Loucy (cell line): ENCODE measurements around the gene ZDHHC22.

Experiments used
- H2AFZ ChIP-seq: fragments of 200-600 bp; sonication (generic); 2 replicates; pipeline ENCODE4 v1.6.0; 2016; ENCODE audit warnings: antibody characterized with exemption, mild to moderate bottlenecking, low read length, moderate library complexity
- H3F3A ChIP-seq: fragments of 200-600 bp; 2 replicates; pipeline ENCODE4 v1.6.0; 2016; ENCODE audit warnings: antibody characterized with exemption, low read depth, mild to moderate bottlenecking
- H3K27me3 ChIP-seq: fragments of 200-600 bp; sonication (generic); 2 replicates; pipeline ENCODE4 v1.6.1; 2014; ENCODE audit warnings: low read length, mild to moderate bottlenecking; ENCODE audit not compliant: insufficient read depth, poor library complexity, severe bottlenecking
- H3K36me3 ChIP-seq: fragments of 200-600 bp; sonication (generic); 2 replicates; pipeline ENCODE4 v1.6.1; 2016; ENCODE audit warnings: low read length; ENCODE audit not compliant: insufficient read depth
- H3K4me1 ChIP-seq: fragments of 200-600 bp; sonication (generic); 2 replicates; pipeline ENCODE4 v1.5.1; 2014; ENCODE audit warnings: low read length, mild to moderate bottlenecking; ENCODE audit not compliant: insufficient read depth, poor library complexity, severe bottlenecking
- H3K4me2 ChIP-seq: fragments of 200-600 bp; sonication (generic); 2 replicates; pipeline ENCODE4 v1.6.0; 2014; ENCODE audit warnings: antibody characterized with exemption, low read length, low read depth, mild to moderate bottlenecking; ENCODE audit not compliant: poor library complexity, severe bottlenecking
- H3K4me3 ChIP-seq: fragments of 200-600 bp; sonication (generic); 2 replicates; pipeline ENCODE4 v1.5.1; 2014; ENCODE audit warnings: low read length, mild to moderate bottlenecking, mixed read lengths; ENCODE audit not compliant: poor library complexity, severe bottlenecking
- H3K79me2 ChIP-seq: fragments of 200-600 bp; sonication (generic); 2 replicates; pipeline ENCODE4 v1.6.1; 2014; ENCODE audit warnings: low read length; ENCODE audit not compliant: insufficient read depth
- H3K9ac ChIP-seq: fragments of 200-600 bp; sonication (generic); 2 replicates; pipeline ENCODE4 v1.6.0; 2014; ENCODE audit warnings: mild to moderate bottlenecking, low read depth, low read length, moderate library complexity; ENCODE audit not compliant: poor library complexity, severe bottlenecking
- H3K9me2 ChIP-seq: fragments of 200-600 bp; sonication (generic); replicated peaks from 2 replicates; pipeline ENCODE4 v1.6.1; 2016; ENCODE audit warnings: low read depth, low read length, mixed read lengths
- H3K9me3 ChIP-seq: fragments of 200-600 bp; sonication (generic); 2 replicates; pipeline ENCODE4 v1.6.1; 2014; ENCODE audit warnings: mild to moderate bottlenecking, antibody characterized with exemption, low read length, low read depth; ENCODE audit not compliant: insufficient read depth
- H4K20me1 ChIP-seq: fragments of 200-600 bp; sonication (generic); 2 replicates; pipeline ENCODE4 v1.6.0; 2014; ENCODE audit warnings: antibody characterized with exemption, low read length, mild to moderate bottlenecking; ENCODE audit not compliant: insufficient read depth, poor library complexity, severe bottlenecking
- EZH2phosphoT487 ChIP-seq: fragments of 200-600 bp; IDR thresholded peaks from 2 replicates; pipeline ENCODE4 v1.6.1; 2018; ENCODE audit warnings: antibody characterized with exemption, mild to moderate bottlenecking, moderate library complexity, borderline replicate concordance
- TF ChIP-seq, protein P1 (sequence below): fragments of 200-600 bp; sonication (generic); conservative IDR thresholded peaks from 2 replicates; pipeline ENCODE4 v1.5.1; 2014; ENCODE audit warnings: mild to moderate bottlenecking, antibody characterized with exemption, low read length

The ZDHHC22 gene

DNA sequence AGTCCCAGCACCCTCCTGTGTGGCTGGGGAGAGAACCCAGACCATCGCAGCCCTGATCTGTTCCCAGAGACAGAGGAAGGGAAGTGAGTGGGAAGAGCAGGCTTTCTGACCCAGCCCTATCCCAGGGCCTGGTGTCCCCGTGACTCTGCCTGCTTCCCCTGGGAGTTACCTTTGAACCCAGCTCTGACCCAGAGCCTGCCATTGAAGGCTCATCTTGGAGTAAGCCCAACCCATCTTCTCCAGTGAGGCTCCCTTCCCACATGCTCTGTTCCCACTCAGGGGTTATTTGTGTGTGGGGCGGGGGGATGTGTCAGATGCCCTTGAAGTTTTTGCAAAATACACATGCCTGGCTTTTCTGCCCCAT, 46.0 kb upstream of the ZDHHC22 start:
- no peaks in the 10 kb centered on the region for H3K4me1 ChIP-seq
- no peak overlapping the region for H3K9ac ChIP-seq
- H3K9me3 ChIP-seq, result no peaks in the 10 kb centered on the region
- H3K36me3 ChIP-seq, result no peaks in the 10 kb centered on the region
- no peak overlapping the region for H2AFZ ChIP-seq
- H3K4me3 ChIP-seq, result no peak overlapping the region
- no peaks in the 10 kb centered on the region for H3K79me2 ChIP-seq
- no peak overlapping the region for H3K4me2 ChIP-seq
- no peaks in the 10 kb centered on the region for H3K9me2 ChIP-seq
- H3K27me3 ChIP-seq, result no peaks in the 10 kb centered on the region
- no peak for TF ChIP-seq EZH2phosphoT487
- H4K20me1 ChIP-seq, result no peaks in the 10 kb centered on the region
- H3F3A ChIP-seq, result no peaks in the 10 kb centered on the region

DNA sequence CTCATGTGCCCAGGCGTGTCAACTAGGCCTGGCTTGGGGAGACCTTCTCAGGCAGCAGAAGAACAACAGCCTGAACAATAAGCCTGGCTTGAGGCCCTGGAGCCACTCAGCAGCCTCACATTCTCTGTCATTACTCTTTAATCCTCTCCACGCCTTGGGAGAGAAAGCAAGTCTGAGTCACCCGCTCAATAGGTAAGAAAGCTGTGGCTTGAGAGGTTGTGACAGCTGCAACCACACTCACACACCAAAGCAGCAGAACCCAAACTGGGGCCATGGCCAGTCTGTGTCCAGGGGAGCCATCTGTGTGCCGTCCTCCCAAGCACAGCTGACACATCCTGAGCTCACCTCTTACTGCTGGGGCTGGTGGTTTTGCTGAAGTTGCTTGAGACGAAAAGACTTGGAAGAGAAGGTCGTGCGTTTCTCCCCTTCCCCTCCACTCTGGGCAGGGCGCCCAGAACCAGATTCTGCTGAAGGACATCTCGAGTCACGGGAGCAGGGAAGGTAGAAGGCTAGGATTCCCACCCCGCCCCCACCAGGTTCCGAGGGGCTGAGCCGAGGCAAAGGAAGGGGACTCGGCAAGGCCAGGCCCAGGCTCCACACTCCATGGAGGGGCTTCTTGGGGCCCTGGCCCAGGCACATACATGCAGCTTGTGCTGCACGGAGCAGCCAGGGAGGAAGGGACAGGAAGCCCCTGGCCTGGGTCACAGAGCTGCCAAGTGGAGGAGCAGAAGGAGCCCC, 45.5 kb upstream of the ZDHHC22 start:
- H3K9me3 ChIP-seq, result no peaks in the 10 kb centered on the region

DNA sequence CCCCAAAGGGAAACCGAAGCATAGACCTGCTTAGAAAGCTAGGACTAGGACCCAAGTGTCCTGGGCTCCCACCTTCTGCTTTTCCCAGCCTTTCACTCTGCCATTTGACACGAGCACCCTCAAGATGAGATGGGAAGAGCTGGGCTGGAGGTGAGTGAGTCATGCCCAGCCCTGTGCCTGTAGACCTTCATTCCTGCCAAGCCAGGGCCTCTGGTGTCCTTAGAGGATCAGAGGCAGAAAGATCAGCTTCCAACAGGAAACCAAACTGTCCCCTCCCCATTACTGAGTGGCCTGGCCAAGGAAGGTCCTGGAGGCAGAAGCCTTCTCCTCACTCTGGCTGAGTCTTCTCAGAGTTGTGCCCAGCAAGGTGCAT, 43.5 kb upstream of the ZDHHC22 start:
- Histone ChIP-seq H3K4me1 (peaks cover 11% of the 10 kb centered on the region), H3F3A (no peaks in the 10 kb centered on the region), H2AFZ (no peak overlapping the region), H3K9ac (no peak overlapping the region), H3K27me3 (no peaks in the 10 kb centered on the region), H3K9me3 (no peaks in the 10 kb centered on the region), H3K4me2 (no peak overlapping the region), H4K20me1 (no peaks in the 10 kb centered on the region), H3K9me2 (no peaks in the 10 kb centered on the region), H3K79me2 (no peaks in the 10 kb centered on the region), H3K36me3 (no peaks in the 10 kb centered on the region), H3K4me3 (no peak overlapping the region)
- TF ChIP-seq, protein P1, sequence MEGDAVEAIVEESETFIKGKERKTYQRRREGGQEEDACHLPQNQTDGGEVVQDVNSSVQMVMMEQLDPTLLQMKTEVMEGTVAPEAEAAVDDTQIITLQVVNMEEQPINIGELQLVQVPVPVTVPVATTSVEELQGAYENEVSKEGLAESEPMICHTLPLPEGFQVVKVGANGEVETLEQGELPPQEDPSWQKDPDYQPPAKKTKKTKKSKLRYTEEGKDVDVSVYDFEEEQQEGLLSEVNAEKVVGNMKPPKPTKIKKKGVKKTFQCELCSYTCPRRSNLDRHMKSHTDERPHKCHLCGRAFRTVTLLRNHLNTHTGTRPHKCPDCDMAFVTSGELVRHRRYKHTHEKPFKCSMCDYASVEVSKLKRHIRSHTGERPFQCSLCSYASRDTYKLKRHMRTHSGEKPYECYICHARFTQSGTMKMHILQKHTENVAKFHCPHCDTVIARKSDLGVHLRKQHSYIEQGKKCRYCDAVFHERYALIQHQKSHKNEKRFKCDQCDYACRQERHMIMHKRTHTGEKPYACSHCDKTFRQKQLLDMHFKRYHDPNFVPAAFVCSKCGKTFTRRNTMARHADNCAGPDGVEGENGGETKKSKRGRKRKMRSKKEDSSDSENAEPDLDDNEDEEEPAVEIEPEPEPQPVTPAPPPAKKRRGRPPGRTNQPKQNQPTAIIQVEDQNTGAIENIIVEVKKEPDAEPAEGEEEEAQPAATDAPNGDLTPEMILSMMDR, result no peak
- TF ChIP-seq EZH2phosphoT487, result no peak

More for the DNA sequence above, 45.5 kb upstream of the ZDHHC22 start:
- H3K4me3 ChIP-seq, result no peak overlapping the region
- TF ChIP-seq, protein P1, result no peak
- no peak for TF ChIP-seq EZH2phosphoT487
- no peaks in the 10 kb centered on the region for H3K27me3 ChIP-seq
- H3K4me1 ChIP-seq, result no peaks in the 10 kb centered on the region
- no peaks in the 10 kb centered on the region for H3F3A ChIP-seq
- no peaks in the 10 kb centered on the region for H3K79me2 ChIP-seq
- H3K9me2 ChIP-seq, result no peaks in the 10 kb centered on the region
- H2AFZ ChIP-seq, result no peak overlapping the region
- no peak overlapping the region for H3K4me2 ChIP-seq
- H3K36me3 ChIP-seq, result no peaks in the 10 kb centered on the region
- H3K9ac ChIP-seq, result no peak overlapping the region
- H4K20me1 ChIP-seq, result no peaks in the 10 kb centered on the region
